GM23338 (cell line): ENCODE data around the gene OR6A2. TPM values are rescaled to one million over a fixed set of nuclear protein-coding genes. Genes with fewer than 3 reads are reported as not detected.

Experiments
- ATAC-seq: fragments of 200-7000 bp; cut with Tn5 transposase; 3 replicates; pipeline ENCODE4 v1.9.1; 2020
- DNase-seq: peaks from one replicate; pipeline ENCODE4 v3.0.0-alpha.2; 2015; ENCODE audit warnings: low spot score
- H2AFZ ChIP-seq: fragments of 200-600 bp; sonication (generic); 2 replicates; pipeline ENCODE4 v1.8.0; 2016; ENCODE audit warnings: antibody characterized with exemption, mild to moderate bottlenecking, moderate library complexity
- H3F3A ChIP-seq: fragments of 200-600 bp; sonication (generic); replicated peaks from 2 replicates; pipeline ENCODE4 v1.8.0; 2017; ENCODE audit warnings: antibody characterized with exemption, mixed run types, low read depth
- H3K27ac ChIP-seq: fragments of 200-600 bp; sonication (generic); 2 replicates; pipeline ENCODE4 v1.6.1; 2016; ENCODE audit warnings: low read depth
- H3K27me3 ChIP-seq: fragments of 200-600 bp; sonication (generic); 2 replicates; pipeline ENCODE4 v1.8.0; 2016; ENCODE audit warnings: mild to moderate bottlenecking, mixed run types, moderate library complexity; ENCODE audit not compliant: insufficient read depth
- H3K36me3 ChIP-seq: fragments of 200-600 bp; sonication (generic); 2 replicates; pipeline ENCODE4 v1.8.0; 2016; ENCODE audit warnings: mild to moderate bottlenecking; ENCODE audit not compliant: insufficient read depth
- H3K4me1 ChIP-seq: fragments of 200-600 bp; sonication (generic); 2 replicates; pipeline ENCODE4 v1.8.0; 2016; ENCODE audit warnings: mild to moderate bottlenecking, moderate library complexity; ENCODE audit not compliant: insufficient read depth
- H3K4me2 ChIP-seq: fragments of 200-600 bp; sonication (generic); 2 replicates; pipeline ENCODE4 v1.7.1; 2017; ENCODE audit warnings: mixed run types
- H3K4me3 ChIP-seq: fragments of 200-600 bp; sonication (generic); 2 replicates; pipeline ENCODE4 v1.6.1; 2016; ENCODE audit warnings: mixed run types
- H3K79me2 ChIP-seq: fragments of 200-600 bp; sonication (generic); replicated peaks from 2 replicates; pipeline ENCODE4 v1.8.0; 2017; ENCODE audit warnings: mild to moderate bottlenecking; ENCODE audit not compliant: insufficient read depth
- H3K9me2 ChIP-seq: fragments of 200-600 bp; sonication (generic); 2 replicates; pipeline ENCODE4 v1.8.0; 2017; ENCODE audit not compliant: insufficient read depth
- H4K20me1 ChIP-seq: fragments of 200-600 bp; sonication (generic); replicated peaks from 2 replicates; pipeline ENCODE4 v1.8.0; 2017; ENCODE audit warnings: mild to moderate bottlenecking; ENCODE audit not compliant: insufficient read depth
- H3K27ac Mint-ChIP-seq: 2 replicates; pipeline ENCODE4 v1.8.0; 2020; ENCODE audit warnings: inconsistent platforms, mild to moderate bottlenecking, moderate library complexity, mixed read lengths
- H3K27me3 Mint-ChIP-seq: 3 replicates; pipeline ENCODE4 v1.8.0; 2022; ENCODE audit warnings: low read depth, mild to moderate bottlenecking, moderate library complexity, mixed read lengths, inconsistent platforms; ENCODE audit not compliant: insufficient read depth, poor library complexity
- H3K36me3 Mint-ChIP-seq: 3 replicates; pipeline ENCODE4 v1.8.0; 2021; ENCODE audit warnings: low read depth, mild to moderate bottlenecking, inconsistent platforms, moderate library complexity, mixed read lengths
- H3K4me1 Mint-ChIP-seq: 3 replicates; pipeline ENCODE4 v1.8.0; 2020; ENCODE audit warnings: mild to moderate bottlenecking, inconsistent platforms, mixed read lengths
- H3K4me3 Mint-ChIP-seq: 3 replicates; pipeline ENCODE4 v1.8.0; 2021; ENCODE audit warnings: moderate library complexity, mild to moderate bottlenecking, inconsistent platforms, mixed read lengths
- H3K9me3 Mint-ChIP-seq: 3 replicates; pipeline ENCODE4 v1.8.0; 2020; ENCODE audit warnings: moderate library complexity, mild to moderate bottlenecking, inconsistent platforms, mixed read lengths
- CREB1 ChIP-seq: fragments of 250-450 bp; sonication (Bioruptor Pico); IDR thresholded peaks from 2 replicates; pipeline ENCODE4 v1.5.0; 2020; ENCODE audit warnings: low read depth, mild to moderate bottlenecking, moderate library complexity
- EZH2 ChIP-seq: fragments of 200-600 bp; sonication (generic); IDR thresholded peaks from one replicate; pipeline ENCODE4 v1.8.0; 2017; ENCODE audit warnings: antibody characterized with exemption, mild to moderate bottlenecking, low read depth; ENCODE audit not compliant: unreplicated experiment
- JUNB ChIP-seq: IDR thresholded peaks from one replicate; pipeline ENCODE4 v1.6.1; 2016; ENCODE audit warnings: antibody characterized with exemption; ENCODE audit not compliant: unreplicated experiment
- NANOG ChIP-seq: IDR thresholded peaks from 2 replicates; pipeline ENCODE4 v1.6.1; 2016; ENCODE audit warnings: antibody characterized with exemption, borderline replicate concordance
- POLR2AphosphoS5 ChIP-seq: IDR thresholded peaks from 2 replicates; pipeline ENCODE4 v1.6.1; 2016; ENCODE audit warnings: antibody characterized with exemption, low read depth
- STAT1 ChIP-seq: IDR thresholded peaks from one replicate; pipeline ENCODE4 v1.6.1; 2016; ENCODE audit warnings: antibody characterized with exemption; ENCODE audit not compliant: unreplicated experiment
- ZNF114 ChIP-seq: fragments of 250-450 bp; sonication (Bioruptor Pico); IDR thresholded peaks from 2 replicates; pipeline ENCODE4 v1.5.0; 2020; ENCODE audit warnings: mild to moderate bottlenecking, moderate library complexity
- ZNF331 ChIP-seq: fragments of 250-450 bp; sonication (Bioruptor Pico); IDR thresholded peaks from 2 replicates; pipeline ENCODE4 v1.5.0; 2020; ENCODE audit warnings: low read depth, mild to moderate bottlenecking, moderate library complexity
- polyA plus RNA-seq: library from polyadenylated mRNA; unstranded; fragments of >200 nt; fragmentation: Nextera tagmentation; extraction: Ambion mirVana; gene quantifications from 2 replicates; pipeline ENCODE4 v1.2.1, GENCODE V29; 2016
- total RNA-seq: library from RNA; depleted of rRNA; stranded (reverse); fragments of >200 nt; shearing (Covaris generic); gene quantifications from 2 replicates; pipeline ENCODE4 v1.2.3, GENCODE V29; 2014
- TF ChIP-seq, protein P1 (sequence below), 2 experiments: fragments of 200-600 bp in 1 of 2; sonication (generic) in 1 of 2; conservative IDR thresholded peaks; 2 replicates each; pipeline versions ENCODE4 v1.5.1 to v1.6.1; 2016 to 2017; ENCODE audit warnings: antibody characterized with exemption in 2 of 2, low read depth in 2 of 2, mild to moderate bottlenecking in 2 of 2, moderate library complexity in 1 of 2
- TF ChIP-seq, protein P2 (sequence below): IDR thresholded peaks from one replicate; pipeline ENCODE4 v1.6.1; 2018; ENCODE audit warnings: antibody characterized with exemption; ENCODE audit not compliant: unreplicated experiment

OR6A2 gene
- total and polyA plus RNA-seq, 2 experiments from 2014 or later: 0.06 to 0.97 TPM

DNA sequence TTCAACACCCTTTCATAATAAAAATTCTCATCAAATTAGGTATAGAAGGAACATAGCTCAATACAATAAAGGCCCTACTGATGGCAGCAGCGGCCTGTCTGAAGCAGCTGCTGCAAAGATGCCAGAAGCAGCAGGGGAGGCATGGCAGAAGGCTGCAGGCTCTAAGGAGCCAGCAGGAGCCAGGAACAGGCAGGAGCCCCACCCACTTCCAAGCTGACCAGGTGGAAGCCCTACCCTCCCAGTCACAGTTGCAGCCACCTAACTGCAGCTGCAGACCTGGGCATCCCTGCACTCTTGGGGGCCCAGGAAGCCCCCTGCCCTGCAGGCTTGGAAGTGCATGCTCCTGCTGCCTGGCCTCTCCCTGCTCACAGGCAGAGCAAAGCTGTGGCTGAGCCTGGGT is 18.2 kb upstream of the OR6A2 start:
- Histone ChIP-seq H2AFZ (no peak overlapping the region), H4K20me1 (no peaks in the 10 kb centered on the region), H3K4me3 (no peak overlapping the region), H3K36me3 (no peaks in the 10 kb centered on the region), H3K4me1 (no peaks in the 10 kb centered on the region), H3K27ac (no peak overlapping the region), H3F3A (no peaks in the 10 kb centered on the region), H3K9me2 (no peaks in the 10 kb centered on the region), H3K79me2 (no peaks in the 10 kb centered on the region), H3K27me3 (no peaks in the 10 kb centered on the region), H3K4me2 (no peak overlapping the region)
- Mint-ChIP-seq H3K27ac (no peak overlapping the region), H3K9me3 (peaks cover 18% of the 10 kb centered on the region; the same call in 2 of the 3 replicates), H3K27me3 (peaks cover under 1% of the 10 kb centered on the region), H3K4me1 (peaks cover 4% of the 10 kb centered on the region; the same call in 1 of the 3 replicates), H3K36me3 (peaks cover 10% of the 10 kb centered on the region), H3K4me3 (no peak overlapping the region)
- peak; percentile 70 for DNase-seq
- TF ChIP-seq CREB1 (CRISPR knock-in tag): no peak
- no peak for TF ChIP-seq ZNF114 (CRISPR knock-in tag)
- TF ChIP-seq POLR2AphosphoS5: no peak
- no peak for TF ChIP-seq EZH2
- TF ChIP-seq, protein P1, sequence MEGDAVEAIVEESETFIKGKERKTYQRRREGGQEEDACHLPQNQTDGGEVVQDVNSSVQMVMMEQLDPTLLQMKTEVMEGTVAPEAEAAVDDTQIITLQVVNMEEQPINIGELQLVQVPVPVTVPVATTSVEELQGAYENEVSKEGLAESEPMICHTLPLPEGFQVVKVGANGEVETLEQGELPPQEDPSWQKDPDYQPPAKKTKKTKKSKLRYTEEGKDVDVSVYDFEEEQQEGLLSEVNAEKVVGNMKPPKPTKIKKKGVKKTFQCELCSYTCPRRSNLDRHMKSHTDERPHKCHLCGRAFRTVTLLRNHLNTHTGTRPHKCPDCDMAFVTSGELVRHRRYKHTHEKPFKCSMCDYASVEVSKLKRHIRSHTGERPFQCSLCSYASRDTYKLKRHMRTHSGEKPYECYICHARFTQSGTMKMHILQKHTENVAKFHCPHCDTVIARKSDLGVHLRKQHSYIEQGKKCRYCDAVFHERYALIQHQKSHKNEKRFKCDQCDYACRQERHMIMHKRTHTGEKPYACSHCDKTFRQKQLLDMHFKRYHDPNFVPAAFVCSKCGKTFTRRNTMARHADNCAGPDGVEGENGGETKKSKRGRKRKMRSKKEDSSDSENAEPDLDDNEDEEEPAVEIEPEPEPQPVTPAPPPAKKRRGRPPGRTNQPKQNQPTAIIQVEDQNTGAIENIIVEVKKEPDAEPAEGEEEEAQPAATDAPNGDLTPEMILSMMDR (conservative IDR thresholded peaks at IDR 0.05; ENCODE audit: low read depth in 2 of 2): peak; percentile 46 to 62
- ATAC-seq: peak; percentile 100

DNA sequence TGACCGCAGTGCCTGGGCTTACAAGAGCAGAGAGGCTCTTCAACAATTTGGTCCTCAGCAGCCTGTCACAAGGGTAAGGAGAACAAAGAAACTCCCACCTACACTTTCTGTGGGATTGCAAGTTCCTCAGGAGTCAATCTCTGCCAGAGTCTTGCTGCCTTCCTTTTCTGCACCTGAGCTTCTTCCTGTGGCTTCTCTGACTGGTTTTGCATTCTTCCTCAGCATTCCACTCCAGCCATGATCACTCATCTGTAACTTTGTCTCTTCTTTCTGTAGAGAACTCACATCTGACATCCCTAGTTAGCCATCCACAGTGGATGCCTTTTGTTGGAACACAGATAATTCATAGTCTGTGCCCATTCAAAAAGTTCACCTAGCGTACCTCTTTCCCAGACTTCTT is 14.2 kb upstream of the OR6A2 start:
- Histone ChIP-seq H3F3A (no peaks in the 10 kb centered on the region), H4K20me1 (no peaks in the 10 kb centered on the region), H3K4me1 (no peaks in the 10 kb centered on the region), H3K9me2 (no peaks in the 10 kb centered on the region), H2AFZ (no peak overlapping the region), H3K4me3 (no peak overlapping the region), H3K27me3 (no peaks in the 10 kb centered on the region), H3K27ac (no peak overlapping the region), H3K79me2 (no peaks in the 10 kb centered on the region), H3K36me3 (no peaks in the 10 kb centered on the region), H3K4me2 (no peak overlapping the region)
- Mint-ChIP-seq H3K27ac (no peak overlapping the region), H3K27me3 (peaks cover 3% of the 10 kb centered on the region), H3K36me3 (peaks cover 7% of the 10 kb centered on the region), H3K9me3 (peaks cover 9% of the 10 kb centered on the region; the same call in 2 of the 3 replicates), H3K4me3 (no peak overlapping the region), H3K4me1 (peaks cover 4% of the 10 kb centered on the region; the same call in 1 of the 3 replicates)
- ATAC-seq: no peak
- DNase-seq: peak; percentile 3
- TF ChIP-seq POLR2AphosphoS5 (no peak), NANOG (no peak), JUNB (no peak), ZNF331 (no peak), EZH2 (no peak), STAT1 (no peak), CREB1 (CRISPR knock-in tag) (no peak)
- TF ChIP-seq, protein P2, sequence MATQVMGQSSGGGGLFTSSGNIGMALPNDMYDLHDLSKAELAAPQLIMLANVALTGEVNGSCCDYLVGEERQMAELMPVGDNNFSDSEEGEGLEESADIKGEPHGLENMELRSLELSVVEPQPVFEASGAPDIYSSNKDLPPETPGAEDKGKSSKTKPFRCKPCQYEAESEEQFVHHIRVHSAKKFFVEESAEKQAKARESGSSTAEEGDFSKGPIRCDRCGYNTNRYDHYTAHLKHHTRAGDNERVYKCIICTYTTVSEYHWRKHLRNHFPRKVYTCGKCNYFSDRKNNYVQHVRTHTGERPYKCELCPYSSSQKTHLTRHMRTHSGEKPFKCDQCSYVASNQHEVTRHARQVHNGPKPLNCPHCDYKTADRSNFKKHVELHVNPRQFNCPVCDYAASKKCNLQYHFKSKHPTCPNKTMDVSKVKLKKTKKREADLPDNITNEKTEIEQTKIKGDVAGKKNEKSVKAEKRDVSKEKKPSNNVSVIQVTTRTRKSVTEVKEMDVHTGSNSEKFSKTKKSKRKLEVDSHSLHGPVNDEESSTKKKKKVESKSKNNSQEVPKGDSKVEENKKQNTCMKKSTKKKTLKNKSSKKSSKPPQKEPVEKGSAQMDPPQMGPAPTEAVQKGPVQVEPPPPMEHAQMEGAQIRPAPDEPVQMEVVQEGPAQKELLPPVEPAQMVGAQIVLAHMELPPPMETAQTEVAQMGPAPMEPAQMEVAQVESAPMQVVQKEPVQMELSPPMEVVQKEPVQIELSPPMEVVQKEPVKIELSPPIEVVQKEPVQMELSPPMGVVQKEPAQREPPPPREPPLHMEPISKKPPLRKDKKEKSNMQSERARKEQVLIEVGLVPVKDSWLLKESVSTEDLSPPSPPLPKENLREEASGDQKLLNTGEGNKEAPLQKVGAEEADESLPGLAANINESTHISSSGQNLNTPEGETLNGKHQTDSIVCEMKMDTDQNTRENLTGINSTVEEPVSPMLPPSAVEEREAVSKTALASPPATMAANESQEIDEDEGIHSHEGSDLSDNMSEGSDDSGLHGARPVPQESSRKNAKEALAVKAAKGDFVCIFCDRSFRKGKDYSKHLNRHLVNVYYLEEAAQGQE: no peak
- TF ChIP-seq, protein P1 (conservative IDR thresholded peaks at IDR 0.05; ENCODE audit: low read depth in 2 of 2): no peak
